CD4-positive, alpha-beta T cell treated with Interleukin-6 at 100 ng/mL for 8 hours (primary cell): Measurements from ENCODE around the gene NCOR2.
"Not testable (repeated sequence)": the region's sequence is repeated elsewhere in the genome, so short reads cannot be mapped to it uniquely, and the experiment has no call there.

ENCODE experiments used
- DNase-seq: peaks from one replicate; pipeline ENCODE4 v3.0.0-alpha.2; 2020; ENCODE audit warnings: mixed read lengths, low spot score

NCOR2 gene

GRCh38 chr12:124599074-124599999, 31.9 kb upstream of the NCOR2 start:
- no peak for DNase-seq

DNA sequence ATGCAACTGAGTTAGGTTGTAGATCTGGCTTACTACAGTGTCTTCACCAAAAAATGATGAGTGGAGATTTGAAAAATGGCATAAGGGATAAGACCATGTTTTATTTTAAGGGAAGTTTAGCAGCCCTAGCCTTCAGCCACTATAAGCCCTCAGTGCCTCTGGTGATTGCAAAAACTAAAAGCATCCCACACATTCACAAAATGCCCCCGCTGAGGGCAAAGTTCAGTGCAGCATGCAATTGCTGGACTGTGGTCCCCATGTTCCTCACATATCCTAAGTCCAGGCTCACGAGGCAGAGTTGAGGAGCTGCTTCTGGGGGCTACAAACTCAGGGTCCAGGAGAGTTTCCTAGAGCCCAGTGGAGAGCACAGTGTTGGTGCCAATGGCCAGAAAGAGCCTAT, 29.6 kb upstream of the NCOR2 start:
- no peak for DNase-seq

GRCh38 chr12:124595444-124595843, 28.0 kb upstream of the NCOR2 start:
- DNase-seq = no peak

- DNase-seq = no peak
These were observed 27.4 kb upstream of the NCOR2 start for GRCh38 chr12:124594851-124595250.

DNA sequence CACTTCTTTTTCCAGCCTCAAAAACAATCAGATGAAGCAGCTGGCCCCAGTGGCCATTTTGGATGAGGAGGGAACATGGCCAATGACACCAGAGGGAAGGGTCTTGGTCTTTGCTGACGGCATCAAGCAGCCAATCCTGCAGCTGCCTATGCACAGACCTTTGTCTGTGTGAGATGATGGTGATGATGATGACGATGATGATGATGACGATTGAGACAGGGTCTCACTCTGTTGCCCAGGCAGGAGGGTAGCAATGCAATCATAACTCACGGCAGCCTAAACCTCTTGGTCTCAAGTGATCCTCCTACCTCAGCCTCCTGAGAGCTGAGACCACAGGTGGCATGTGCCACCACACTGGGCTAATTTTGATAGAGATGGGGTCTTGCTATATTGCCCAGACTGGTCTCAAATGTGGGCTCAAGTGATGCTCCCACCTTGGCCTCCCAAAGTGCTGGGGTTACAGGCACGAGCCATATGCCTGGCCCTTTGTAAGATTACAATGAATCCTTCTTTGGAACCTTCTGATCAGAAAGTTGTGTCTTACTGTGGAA, 26.5 kb upstream of the NCOR2 start:
- no peak for DNase-seq

DNA sequence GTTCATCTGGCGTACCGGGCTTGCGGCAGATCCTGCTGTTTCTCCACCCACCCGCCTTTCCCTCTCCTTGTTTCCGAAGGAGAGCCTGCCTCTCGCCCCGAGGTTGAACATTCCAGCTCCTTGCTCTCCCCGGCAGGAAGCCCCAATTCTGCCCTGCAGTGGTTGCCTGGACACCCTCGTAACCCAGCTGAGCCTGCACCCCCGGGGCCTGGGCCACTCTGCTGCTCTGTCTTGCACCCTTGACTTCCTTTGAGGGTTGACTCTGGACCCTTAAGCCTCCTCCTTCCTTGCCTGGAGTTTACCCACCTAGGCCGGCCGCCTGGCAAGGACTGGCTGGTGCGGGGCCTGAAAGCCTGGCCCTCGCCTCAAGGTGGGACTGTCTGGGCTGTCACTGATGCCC, 25.8 kb upstream of the NCOR2 start:
- DNase-seq = no peak

DNA sequence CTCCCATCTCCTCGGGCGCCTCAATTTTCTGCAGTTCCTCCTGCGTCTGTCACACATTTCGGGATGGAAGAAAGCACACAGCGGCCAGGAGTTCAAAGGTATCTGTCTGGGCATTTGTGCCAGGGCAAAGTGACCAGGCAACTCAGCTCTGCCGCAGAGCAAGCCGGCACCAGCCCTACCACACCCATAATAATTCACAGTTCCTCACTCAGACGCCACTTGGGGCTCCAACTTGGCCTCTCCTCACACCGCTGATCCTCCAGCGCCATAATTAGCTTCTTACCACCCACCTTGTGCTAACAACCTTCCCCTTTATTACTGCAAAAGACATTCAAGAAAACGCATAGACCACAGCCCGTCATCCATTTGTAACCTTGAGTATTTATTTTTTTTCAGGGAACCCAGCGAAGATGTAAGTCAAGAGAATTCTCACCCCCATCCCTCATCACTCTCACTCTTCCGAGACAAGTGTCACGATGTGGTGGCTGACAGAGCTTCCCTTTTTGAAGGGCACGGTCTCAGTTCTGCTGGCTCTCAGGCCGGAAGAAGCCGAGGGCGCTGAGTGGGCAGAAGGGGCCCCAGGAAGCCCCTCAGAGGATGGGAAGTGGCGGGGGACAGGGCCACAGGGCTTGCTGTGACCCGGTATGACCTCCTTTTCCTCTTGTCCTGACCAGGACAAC, 25.2 kb upstream of the NCOR2 start:
- no peak for DNase-seq

DNA sequence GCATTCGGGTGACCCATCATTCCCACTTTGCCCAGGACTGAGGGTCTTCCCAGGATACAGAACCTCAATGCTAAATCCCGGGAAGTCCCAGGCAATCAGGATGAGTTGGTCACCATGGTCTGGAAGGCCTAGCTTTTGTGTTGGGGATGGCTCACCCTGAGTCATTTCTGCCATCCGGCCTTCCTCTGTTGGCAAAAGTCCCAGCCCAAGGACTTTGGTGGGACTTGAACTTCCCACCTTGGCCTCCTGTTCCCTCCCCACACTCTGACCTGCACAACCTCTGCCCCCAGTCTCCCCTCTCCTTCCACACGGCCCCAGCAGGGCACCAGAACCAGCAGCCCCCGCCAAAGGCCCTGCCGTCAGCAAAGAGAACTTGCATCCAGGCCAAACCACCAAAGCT, 24.6 kb upstream of the NCOR2 start:
- no peak for DNase-seq

- DNase-seq = no peak
These were observed 23.0 kb upstream of the NCOR2 start for GRCh38 chr12:124590447-124590846.

GRCh38 chr12:124588751-124589267, 21.4 kb upstream of the NCOR2 start:
- no peak for DNase-seq

GRCh38 chr12:124588018-124588634, 20.7 kb upstream of the NCOR2 start:
- DNase-seq = no peak

- no peak for DNase-seq
These were observed 19.3 kb upstream of the NCOR2 start for GRCh38 chr12:124586756-124587155.

- DNase-seq = not testable (repeated sequence)
These were observed 17.1 kb upstream of the NCOR2 start for GRCh38 chr12:124584494-124584893.

- DNase-seq = no peak
These were observed 16.4 kb upstream of the NCOR2 start for GRCh38 chr12:124583854-124584253.

- no peak for DNase-seq
These were observed 14.7 kb upstream of the NCOR2 start for GRCh38 chr12:124582108-124582424.

DNA sequence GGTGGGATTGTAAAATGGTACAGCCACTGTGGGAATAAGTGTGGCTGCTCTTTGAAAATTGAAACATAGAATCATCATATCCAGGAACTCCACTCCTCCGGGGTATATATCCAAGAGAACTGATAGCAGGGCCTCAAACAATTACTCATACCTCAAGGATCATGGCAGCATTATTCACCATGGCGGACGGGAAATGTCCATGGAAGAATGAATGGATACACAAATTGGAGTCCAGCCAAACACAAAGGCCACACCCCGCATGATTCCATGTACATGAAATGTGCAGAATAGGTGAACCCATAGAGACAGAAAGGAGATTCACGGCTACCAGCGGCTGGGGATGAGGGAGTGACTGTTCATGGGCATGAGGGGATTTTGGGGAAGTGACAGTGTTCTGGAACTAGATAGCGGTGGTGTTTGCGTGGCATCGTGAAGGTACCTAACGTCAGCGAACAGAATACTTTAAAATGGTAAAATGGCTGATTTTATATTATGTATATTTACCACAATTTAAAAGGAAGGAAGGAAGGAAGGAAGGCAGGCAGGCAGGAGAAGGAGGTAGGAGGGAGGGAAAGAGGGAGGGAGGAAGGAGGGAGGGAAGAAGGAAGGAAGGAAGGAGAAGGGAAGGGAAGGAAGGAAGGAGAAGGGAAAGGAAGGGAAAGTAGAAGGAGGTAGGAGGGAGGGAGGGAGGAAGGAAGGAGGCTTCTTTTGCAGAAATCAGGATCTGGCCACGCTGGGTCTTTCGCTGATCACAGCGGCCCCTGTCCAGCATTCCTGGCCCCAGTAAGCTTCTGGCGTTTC, 14.1 kb upstream of the NCOR2 start:
- DNase-seq = no peak

GRCh38 chr12:124579921-124580517, 12.6 kb upstream of the NCOR2 start:
- DNase-seq = no peak

DNA sequence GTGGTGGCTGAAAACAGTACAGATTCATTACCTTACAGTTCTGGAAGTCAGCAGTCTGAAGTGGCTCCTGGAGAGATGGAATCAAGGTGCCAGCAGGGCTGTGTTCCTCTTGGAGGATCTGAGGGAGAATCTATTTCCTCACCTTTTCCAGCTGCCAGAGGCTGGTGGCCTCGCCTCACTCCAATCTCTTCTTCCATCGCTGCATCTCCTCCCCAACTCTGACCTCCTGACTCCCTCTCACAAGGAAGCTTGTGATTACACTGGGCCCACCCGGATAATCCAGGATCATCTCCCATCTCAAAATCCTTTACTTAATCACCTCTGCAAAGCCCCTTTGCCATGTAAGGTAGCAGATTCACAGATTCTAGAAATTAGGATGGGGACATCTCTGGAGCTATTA, 11.4 kb upstream of the NCOR2 start:
- DNase-seq = no peak

- no peak for DNase-seq
These were observed 11.0 kb upstream of the NCOR2 start for GRCh38 chr12:124578445-124578844.

DNA sequence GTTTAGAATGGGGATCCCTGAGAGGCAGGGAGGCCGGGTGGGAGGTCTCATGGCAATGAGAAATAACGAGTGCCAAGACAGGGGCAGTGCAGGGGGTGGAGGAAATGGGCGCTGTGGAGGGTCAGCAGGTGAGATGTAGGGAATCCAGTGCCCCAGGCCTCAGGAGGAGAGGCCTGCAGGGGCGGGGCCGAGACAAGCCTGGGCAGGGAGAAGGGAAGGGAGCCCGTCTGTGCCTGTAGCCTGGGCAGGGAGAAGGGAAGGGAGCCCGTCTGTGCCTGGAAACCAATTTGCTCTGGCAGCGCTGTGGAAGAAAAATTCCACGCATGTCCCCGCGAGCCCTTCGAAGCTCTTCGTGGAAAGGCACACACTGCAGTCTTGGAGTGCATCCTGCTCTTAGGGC, 10.6 kb upstream of the NCOR2 start:
- no peak for DNase-seq

- no peak for DNase-seq
These were observed 10.0 kb upstream of the NCOR2 start for GRCh38 chr12:124577374-124577773.
